Ishikawa (cell line): Measurements from ENCODE around the gene PRKN.

Experiments
- CEBPB ChIP-seq: IDR thresholded peaks from 2 replicates; pipeline ENCODE4 v1.6.1; 2012
- EGR1 ChIP-seq: IDR thresholded peaks from 2 replicates; pipeline ENCODE4 v1.6.1; 2012
- EP300 ChIP-seq: IDR thresholded peaks from 2 replicates; pipeline ENCODE4 v1.6.1; 2012; ENCODE audit warnings: borderline replicate concordance
- FOXM1 ChIP-seq: IDR thresholded peaks from 2 replicates; pipeline ENCODE4 v1.6.1; 2012; ENCODE audit warnings: low read depth, borderline replicate concordance
- MAX ChIP-seq: IDR thresholded peaks from 2 replicates; pipeline ENCODE4 v1.6.1; 2012
- RAD21 ChIP-seq: IDR thresholded peaks from 2 replicates; pipeline ENCODE4 v1.6.1; 2012; ENCODE audit warnings: low read depth
- REST ChIP-seq: IDR thresholded peaks from 2 replicates; pipeline ENCODE4 v1.6.1; 2012; ENCODE audit warnings: low read depth, mild to moderate bottlenecking
- TAF1 ChIP-seq: IDR thresholded peaks from 2 replicates; pipeline ENCODE4 v1.6.1; 2012; ENCODE audit warnings: low read depth, mild to moderate bottlenecking
- TCF12 ChIP-seq: IDR thresholded peaks from 2 replicates; pipeline ENCODE4 v1.6.1; 2012; ENCODE audit warnings: low read depth

GRCh38 chr6:161918628-161919205 is 808.8 kb downstream of the PRKN start:
- TF ChIP-seq FOXM1 = no peak
- no peak for TF ChIP-seq EP300
- no peak for TF ChIP-seq RAD21
- TF ChIP-seq CEBPB = no peak
- no peak for TF ChIP-seq REST
- TF ChIP-seq TAF1 = no peak
- TF ChIP-seq TCF12 = no peak
- TF ChIP-seq EGR1 = no peak
- TF ChIP-seq MAX = no peak
